DOHH2 (cell line): ENCODE measurements around the gene SH2D5.

Experiments used
- EZH2phosphoT487 ChIP-seq: fragments of 200-600 bp; sonication (generic); IDR thresholded peaks from 2 replicates; pipeline ENCODE4 v1.6.1; 2017; ENCODE audit warnings: borderline replicate concordance, mild to moderate bottlenecking, antibody characterized with exemption, low read length, moderate library complexity, mixed read lengths
- TF ChIP-seq, protein P1 (sequence below): fragments of 200-600 bp; sonication (generic); IDR thresholded peaks from one replicate; pipeline ENCODE4 v1.5.1; 2014; ENCODE audit warnings: antibody characterized with exemption, mild to moderate bottlenecking, low read depth, low read length; ENCODE audit not compliant: poor library complexity, severe bottlenecking

GRCh38 chr1:20685099-20685662, 47.3 kb downstream of the SH2D5 start:
- TF ChIP-seq, protein P1, sequence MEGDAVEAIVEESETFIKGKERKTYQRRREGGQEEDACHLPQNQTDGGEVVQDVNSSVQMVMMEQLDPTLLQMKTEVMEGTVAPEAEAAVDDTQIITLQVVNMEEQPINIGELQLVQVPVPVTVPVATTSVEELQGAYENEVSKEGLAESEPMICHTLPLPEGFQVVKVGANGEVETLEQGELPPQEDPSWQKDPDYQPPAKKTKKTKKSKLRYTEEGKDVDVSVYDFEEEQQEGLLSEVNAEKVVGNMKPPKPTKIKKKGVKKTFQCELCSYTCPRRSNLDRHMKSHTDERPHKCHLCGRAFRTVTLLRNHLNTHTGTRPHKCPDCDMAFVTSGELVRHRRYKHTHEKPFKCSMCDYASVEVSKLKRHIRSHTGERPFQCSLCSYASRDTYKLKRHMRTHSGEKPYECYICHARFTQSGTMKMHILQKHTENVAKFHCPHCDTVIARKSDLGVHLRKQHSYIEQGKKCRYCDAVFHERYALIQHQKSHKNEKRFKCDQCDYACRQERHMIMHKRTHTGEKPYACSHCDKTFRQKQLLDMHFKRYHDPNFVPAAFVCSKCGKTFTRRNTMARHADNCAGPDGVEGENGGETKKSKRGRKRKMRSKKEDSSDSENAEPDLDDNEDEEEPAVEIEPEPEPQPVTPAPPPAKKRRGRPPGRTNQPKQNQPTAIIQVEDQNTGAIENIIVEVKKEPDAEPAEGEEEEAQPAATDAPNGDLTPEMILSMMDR, result no peak
- no peak for TF ChIP-seq EZH2phosphoT487
